Endothelial cell of umbilical vein (primary cell): Measurements from ENCODE around the gene OR2AJ1. TPM values are rescaled to one million over a fixed set of nuclear protein-coding genes. Genes with fewer than 3 reads are reported as not detected.

Experiments
- BruUV-seq: library from RNA; stranded (reverse); fragments of 400-500 nt; replicated peaks from 2 replicates; lab custom pipeline; 2021; lab: Mats Ljungman, UMichigan
- CTCF ChIA-PET: fragments of 300-600, 350-600 bp; sonication (Branson Sonifier 250); formaldehyde crosslinking; loops from one replicate; lab custom pipeline; 2021; ENCODE audit warnings: antibody characterized with exemption, inconsistent platforms; lab: Charles Lee
- POLR2A ChIA-PET: fragments of 300-600, 350-600 bp; sonication (Branson Sonifier 250); formaldehyde crosslinking; loops from one replicate; lab custom pipeline; 2021; ENCODE audit warnings: antibody characterized with exemption, inconsistent platforms; lab: Charles Lee
- DNase-seq: peaks from one replicate; pipeline ENCODE4 v3.0.0-alpha.2; 2011; ENCODE audit warnings: low read depth, low spot score
- FAIRE-seq: peaks from 2 replicates; lab custom pipeline; 2011; peaks lifted over from hg19 to GRCh38; lab: Jason Lieb, UNC
- H2AFZ ChIP-seq: 2 replicates; pipeline ENCODE4 v1.6.0; 2012; ENCODE audit warnings: low read depth, low read length, control low read depth, inconsistent platforms
- H3K27ac ChIP-seq: 2 replicates; pipeline ENCODE4 v1.5.1; 2011; ENCODE audit warnings: low read depth, mild to moderate bottlenecking, control low read depth, low read length, moderate library complexity; ENCODE audit not compliant: insufficient read depth
- H3K27me3 ChIP-seq, 2 experiments: 2 replicates each; pipeline versions ENCODE4 v1.6.0 to v1.6.1; 2011; ENCODE audit warnings: low read length in 2 of 2, mixed read lengths in 1 of 2; ENCODE audit not compliant: control insufficient read depth in 2 of 2, insufficient read depth in 2 of 2
- H3K36me3 ChIP-seq, 2 experiments: 2 replicates in 1 of 2; 3 replicates in 1 of 2; pipeline ENCODE4 v1.5.1; 2011; ENCODE audit warnings: low read length in 2 of 2, mild to moderate bottlenecking in 1 of 2, moderate library complexity in 1 of 2; ENCODE audit not compliant: control insufficient read depth in 2 of 2, insufficient read depth in 2 of 2; ENCODE audit errors: extremely low read depth in 1 of 2
- H3K4me1 ChIP-seq: 3 replicates; pipeline ENCODE4 v1.5.1; 2011; ENCODE audit warnings: mild to moderate bottlenecking, low read length; ENCODE audit not compliant: control insufficient read depth, insufficient read depth; ENCODE audit errors: extremely low read depth
- H3K4me2 ChIP-seq: 2 replicates; pipeline ENCODE4 v1.6.1; 2011; ENCODE audit warnings: low read length, control low read depth, mixed read lengths; ENCODE audit not compliant: insufficient read depth
- H3K4me3 ChIP-seq, 3 experiments: fragments of 200-600 bp in 1 of 3; sonication (generic), shearing (Covaris generic) in 1 of 3; replicated peaks in 1 of 3; 2 replicates each; pipeline ENCODE4 v1.5.1; 2011 to 2016; ENCODE audit warnings: control low read depth in 3 of 3, low read length in 3 of 3, mild to moderate bottlenecking in 2 of 3, inconsistent platforms in 1 of 3, low read depth in 1 of 3, moderate library complexity in 1 of 3; ENCODE audit not compliant: insufficient read depth in 1 of 3
- H3K79me2 ChIP-seq: 2 replicates; pipeline ENCODE4 v1.6.0; 2012; ENCODE audit warnings: low read length, inconsistent platforms; ENCODE audit not compliant: control insufficient read depth, insufficient read depth
- H3K9ac ChIP-seq: replicated peaks from 2 replicates; pipeline ENCODE3; 2011; ENCODE audit warnings: low read length, control low read depth; ENCODE audit not compliant: insufficient read depth; ENCODE audit errors: extremely low read depth
- H3K9me1 ChIP-seq: replicated peaks from 3 replicates; pipeline ENCODE4 v1.6.0; 2011; ENCODE audit warnings: mild to moderate bottlenecking, low read length; ENCODE audit not compliant: control insufficient read depth, insufficient read depth; ENCODE audit errors: extremely low read depth
- H3K9me3 ChIP-seq: replicated peaks from 2 replicates; pipeline ENCODE4 v1.5.1; 2012; ENCODE audit warnings: low read length, inconsistent platforms; ENCODE audit not compliant: control insufficient read depth, insufficient read depth
- H4K20me1 ChIP-seq: replicated peaks from 2 replicates; pipeline ENCODE3; 2011; ENCODE audit warnings: mild to moderate bottlenecking, low read length; ENCODE audit not compliant: control insufficient read depth, insufficient read depth; ENCODE audit errors: extremely low read depth
- CTCF ChIP-seq, 2 donors: IDR thresholded peaks; 1 replicate in 1 of 2; 2 replicates in 1 of 2; pipeline ENCODE4 v1.5.1; 2011; ENCODE audit warnings: low read length in 2 of 2, mild to moderate bottlenecking in 2 of 2, moderate library complexity in 2 of 2, control low read depth in 1 of 2, inconsistent platforms in 1 of 2, low read depth in 1 of 2; ENCODE audit not compliant: insufficient read depth in 1 of 2; ENCODE audit errors: extremely low read depth in 1 of 2
- JUN ChIP-seq: IDR thresholded peaks from 2 replicates; pipeline ENCODE4 v1.6.1; 2011; ENCODE audit warnings: borderline replicate concordance, low read depth; ENCODE audit not compliant: insufficient read length, insufficient read depth
- dilution Hi-C: fragments of 300-500 bp; cut with MboI; formaldehyde crosslinking; loops from one replicate; pipeline ENCODE4 v1.15.0; 2019; ENCODE audit warnings: low sequenced_read_pairs; ENCODE audit not compliant: extremely low pct_ligation_motif_present
- intact Hi-C: fragments of 100-400 bp; cut with micrococcal nuclease; formaldehyde crosslinking; loops from one replicate; pipeline ENCODE4 v1.10.0; 2022
- polyA plus RNA-seq, 4 experiments: library from polyadenylated mRNA; depleted of rRNA in 3 of 4; stranded (reverse) in 3 of 4; unstranded in 1 of 4; fragments of >200 nt; gene quantifications; 2 replicates each; pipeline versions ENCODE4 v1.2.1 to v1.2.3, GENCODE V29; 2011 to 2012; ENCODE audit warnings: missing spikeins in 1 of 4
- total RNA-seq: library from RNA; stranded (reverse); gene quantifications from 2 replicates; pipeline ENCODE4 v1.2.3, GENCODE V29; 2021

The OR2AJ1 gene
- total and polyA plus RNA-seq, 2 donors (not counting 3 experiments of a cell fraction or from before 2014, with no cell fraction given), result not detected

DNA sequence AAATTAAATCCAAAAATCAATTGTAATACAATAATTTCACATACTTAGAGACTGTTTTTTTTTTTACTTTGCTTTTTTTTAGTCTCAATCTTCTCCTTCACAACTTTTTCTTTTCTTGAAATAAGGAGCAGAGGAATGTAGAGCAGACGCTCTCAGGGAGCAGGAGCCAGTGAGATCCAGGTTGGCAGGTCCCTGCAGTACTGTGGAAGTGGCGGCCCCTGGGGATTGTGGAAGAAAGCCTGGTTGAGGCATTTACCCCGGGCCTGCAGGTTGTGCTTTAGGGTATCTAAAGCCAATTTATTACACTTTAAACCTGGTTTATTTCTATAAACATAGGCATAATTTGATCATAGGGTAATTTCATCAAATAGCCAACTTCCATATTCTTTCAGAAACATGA is 748 bp upstream of the OR2AJ1 start:
- no peaks in the 10 kb centered on the region for H3K79me2 ChIP-seq
- no peak for FAIRE-seq
- H3K9me1 ChIP-seq, result no peaks in the 10 kb centered on the region
- no peak for DNase-seq
- no peak overlapping the region for H3K4me3 ChIP-seq
- H3K9ac ChIP-seq, result no peak overlapping the region
- CTCF ChIA-PET, result no interaction called here
- H3K9me3 ChIP-seq, result no peaks in the 10 kb centered on the region
- no peak overlapping the region for H2AFZ ChIP-seq
- no peaks in the 10 kb centered on the region for H4K20me1 ChIP-seq
- H3K4me1 ChIP-seq, result no peaks in the 10 kb centered on the region
- H3K27me3 ChIP-seq, result no peaks in the 10 kb centered on the region
- no peaks in the 10 kb centered on the region for H3K36me3 ChIP-seq
- no peak overlapping the region for H3K4me2 ChIP-seq
- intact Hi-C loops (no loop called here), dilution Hi-C loops (no loop called here)
- BruUV-seq, result no TSS peak
- no peak for TF ChIP-seq JUN
- POLR2A ChIA-PET, result no interaction called here
- no peak overlapping the region for H3K27ac ChIP-seq

GRCh38 chr1:247933989-247934388 is 9.3 kb downstream of the OR2AJ1 start:
- H3K4me1 ChIP-seq, result no peaks in the 10 kb centered on the region
- POLR2A ChIA-PET, result no interaction called here
- no peak overlapping the region for H2AFZ ChIP-seq
- H3K9me1 ChIP-seq, result no peaks in the 10 kb centered on the region
- no peaks in the 10 kb centered on the region for H4K20me1 ChIP-seq
- intact Hi-C loops (no loop called here), dilution Hi-C loops (no loop called here)
- CTCF ChIA-PET, result no interaction called here
- BruUV-seq, result no TSS peak
- H3K27ac ChIP-seq, result no peak overlapping the region
- H3K79me2 ChIP-seq, result no peaks in the 10 kb centered on the region
- FAIRE-seq, result no peak
- H3K9me3 ChIP-seq, result peaks cover 6% of the 10 kb centered on the region
- no peak overlapping the region for H3K4me3 ChIP-seq
- DNase-seq, result no peak
- no peaks in the 10 kb centered on the region for H3K27me3 ChIP-seq
- no peak overlapping the region for H3K9ac ChIP-seq
- no peak overlapping the region for H3K4me2 ChIP-seq
- TF ChIP-seq CTCF (IDR thresholded peaks at IDR 0.05; ENCODE audit: extremely low read depth in 1 of 2, insufficient read depth in 1 of 2, low read depth in 1 of 2, low read length in 2 of 2), result no peak
- no peaks in the 10 kb centered on the region for H3K36me3 ChIP-seq
